GM20000 (cell line): ENCODE results near the gene FAM131C.

Source experiments
- DNase-seq: peaks from one replicate; pipeline ENCODE4 v3.0.0; 2012; ENCODE audit warnings: low spot score
- CTCF ChIP-seq: IDR thresholded peaks from 2 replicates; pipeline ENCODE4 v1.5.1; 2012; ENCODE audit warnings: mild to moderate bottlenecking, control low read depth; ENCODE audit errors: extremely low read depth, missing control alignments

Gene FAM131C

GRCh38 chr1:16118706-16119105, 45.3 kb upstream of the FAM131C start:
- DNase-seq, result no peak
- TF ChIP-seq CTCF, result no peak

DNA sequence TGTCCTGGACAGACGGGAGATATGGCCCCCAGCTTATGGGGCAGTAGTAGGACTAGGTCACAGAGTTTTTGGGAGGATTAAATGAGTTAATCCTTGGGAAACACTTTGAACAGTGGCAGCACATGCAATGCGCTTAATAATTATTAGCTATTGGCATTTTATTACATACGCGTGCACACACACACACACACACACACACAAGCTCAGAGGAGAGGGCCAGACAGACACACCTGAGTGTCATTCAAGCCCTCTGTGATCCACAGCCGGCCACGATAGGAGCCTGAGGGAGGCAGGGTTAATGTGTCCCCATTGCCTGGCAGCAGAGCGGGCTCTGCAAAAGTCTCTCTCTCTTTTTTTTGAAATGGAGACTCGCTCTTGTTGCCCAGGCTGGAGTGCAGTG, 44.5 kb upstream of the FAM131C start:
- no peak for DNase-seq
- TF ChIP-seq CTCF, result no peak

- TF ChIP-seq CTCF, result no peak
- DNase-seq, result no peak
Observed at GRCh38 chr1:16117369-16117768, 43.9 kb upstream of the FAM131C start.

GRCh38 chr1:16116625-16117024, 43.2 kb upstream of the FAM131C start:
- TF ChIP-seq CTCF, result no peak
- DNase-seq, result no peak

DNA sequence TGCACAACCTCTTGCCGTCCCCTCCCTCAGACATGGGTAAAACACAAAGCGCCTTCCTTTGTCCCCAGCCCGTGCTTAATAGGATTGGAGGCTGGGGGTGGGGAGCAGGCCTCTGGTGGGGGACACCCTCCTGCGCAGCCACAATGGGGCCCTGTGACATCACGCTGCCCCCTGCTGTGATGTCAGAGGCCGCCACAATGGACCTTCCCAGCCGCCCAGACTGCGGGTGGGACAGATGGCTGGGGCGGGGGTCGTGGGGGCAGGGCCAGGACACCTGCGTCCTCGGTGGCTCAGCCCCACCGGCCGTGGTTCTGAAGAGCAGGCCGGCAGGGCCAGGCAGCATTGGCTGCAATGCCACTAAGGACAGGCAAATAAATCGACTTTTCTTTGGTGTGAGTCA, 42.6 kb upstream of the FAM131C start:
- no peak for TF ChIP-seq CTCF
- no peak for DNase-seq

- TF ChIP-seq CTCF, result no peak
- no peak for DNase-seq
Observed at GRCh38 chr1:16115468-16115983, 42.1 kb upstream of the FAM131C start.

DNA sequence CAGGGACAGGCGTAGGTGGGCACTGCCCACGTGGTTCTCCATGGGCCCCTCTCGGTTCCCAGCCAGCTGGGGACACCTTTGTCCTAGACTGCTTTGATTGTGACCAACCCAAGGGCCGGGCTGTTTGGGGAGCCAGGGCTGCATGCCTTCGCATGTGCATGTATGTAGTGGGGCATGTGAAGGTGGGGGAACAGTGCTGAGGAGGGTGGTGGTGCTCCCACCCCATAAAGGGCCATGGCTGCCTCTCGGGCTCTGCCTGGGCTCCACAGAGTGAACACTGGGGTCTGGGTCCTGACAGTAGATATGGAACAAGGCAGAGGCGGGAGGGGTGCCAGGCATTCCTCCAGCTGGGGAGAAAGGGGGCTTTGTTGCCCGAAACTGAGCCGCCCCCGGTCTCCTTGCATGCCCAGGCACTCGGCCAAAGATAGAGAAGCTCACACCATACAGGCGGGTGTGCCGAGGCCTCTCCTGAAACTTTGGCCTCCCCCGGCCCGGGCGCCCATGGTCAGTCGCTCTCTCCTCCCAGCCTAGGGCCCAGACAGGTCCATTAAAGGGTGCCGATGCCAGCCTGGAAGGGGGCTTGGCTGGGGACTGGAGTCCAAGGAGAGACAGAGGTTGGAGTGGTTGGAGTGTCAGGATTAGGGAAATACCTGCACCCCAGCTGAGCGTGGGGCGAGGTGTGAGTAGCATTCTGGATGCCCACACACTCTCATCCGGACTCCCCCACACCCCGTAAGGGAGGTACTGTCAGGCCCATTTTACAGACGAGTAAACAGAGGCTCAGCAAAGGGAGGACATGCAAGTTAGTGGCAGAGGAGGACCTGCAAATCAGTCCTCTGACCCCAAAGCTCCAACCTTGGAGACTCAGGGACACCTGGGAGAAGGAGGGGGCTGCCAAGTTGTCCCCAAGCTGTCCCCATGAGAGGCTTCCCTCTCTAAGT, 41.3 kb upstream of the FAM131C start:
- no peak for DNase-seq

More for the DNA sequence above, 41.3 kb upstream of the FAM131C start:
- TF ChIP-seq CTCF, result no peak
